ENCODE data around the gene TMEM89.

Gene TMEM89

DNA sequence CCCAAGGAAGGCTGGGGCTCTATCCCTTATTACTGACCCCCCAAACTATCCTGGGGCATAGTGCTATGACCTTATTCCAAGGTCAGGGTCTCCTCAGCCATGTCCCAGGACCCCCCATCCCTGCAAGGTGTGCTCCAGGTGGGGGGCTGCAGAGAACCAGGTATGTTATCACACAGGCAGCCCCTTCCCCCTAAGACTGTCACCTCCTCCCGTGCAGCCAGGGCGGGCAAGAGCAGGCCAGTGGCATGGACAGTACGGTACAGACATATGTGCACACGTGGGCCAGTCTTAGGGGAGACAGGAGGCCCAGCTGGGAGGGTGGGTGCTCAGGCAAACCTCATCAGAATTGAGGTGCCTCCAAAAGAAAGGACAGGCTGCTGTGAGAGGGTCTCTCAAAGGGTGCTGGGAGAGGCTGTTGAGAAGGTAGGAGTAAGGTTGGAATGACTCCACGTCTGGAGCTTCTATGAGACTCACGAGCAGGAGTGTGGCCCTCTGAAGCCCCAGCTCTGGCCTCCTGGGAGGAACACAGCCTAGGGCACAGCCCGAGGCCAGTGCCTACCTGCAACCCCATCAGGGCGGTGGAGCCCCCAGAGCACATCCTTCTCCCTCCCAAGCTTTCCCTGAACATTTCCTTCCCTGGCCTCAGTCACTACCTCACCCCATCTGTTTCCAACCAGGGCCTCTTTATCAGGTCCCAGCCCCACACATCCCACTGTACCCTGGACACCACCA lies 24.7 kb downstream of the TMEM89 start:
- TF ChIP-seq, protein P1, sequence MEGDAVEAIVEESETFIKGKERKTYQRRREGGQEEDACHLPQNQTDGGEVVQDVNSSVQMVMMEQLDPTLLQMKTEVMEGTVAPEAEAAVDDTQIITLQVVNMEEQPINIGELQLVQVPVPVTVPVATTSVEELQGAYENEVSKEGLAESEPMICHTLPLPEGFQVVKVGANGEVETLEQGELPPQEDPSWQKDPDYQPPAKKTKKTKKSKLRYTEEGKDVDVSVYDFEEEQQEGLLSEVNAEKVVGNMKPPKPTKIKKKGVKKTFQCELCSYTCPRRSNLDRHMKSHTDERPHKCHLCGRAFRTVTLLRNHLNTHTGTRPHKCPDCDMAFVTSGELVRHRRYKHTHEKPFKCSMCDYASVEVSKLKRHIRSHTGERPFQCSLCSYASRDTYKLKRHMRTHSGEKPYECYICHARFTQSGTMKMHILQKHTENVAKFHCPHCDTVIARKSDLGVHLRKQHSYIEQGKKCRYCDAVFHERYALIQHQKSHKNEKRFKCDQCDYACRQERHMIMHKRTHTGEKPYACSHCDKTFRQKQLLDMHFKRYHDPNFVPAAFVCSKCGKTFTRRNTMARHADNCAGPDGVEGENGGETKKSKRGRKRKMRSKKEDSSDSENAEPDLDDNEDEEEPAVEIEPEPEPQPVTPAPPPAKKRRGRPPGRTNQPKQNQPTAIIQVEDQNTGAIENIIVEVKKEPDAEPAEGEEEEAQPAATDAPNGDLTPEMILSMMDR (IDR thresholded peaks at IDR 0.05; ENCODE audit: low read depth, low read length, missing control alignments), result no peak
- no peak for DNase-seq (ENCODE audit: low read depth)
- in situ Hi-C loops (cut with HindIII; ENCODE audit: low sequenced_read_pairs), result no loop called here
- H3K4me3 ChIP-seq (ENCODE audit: low read depth, low read length), result no peak overlapping the region

DNA sequence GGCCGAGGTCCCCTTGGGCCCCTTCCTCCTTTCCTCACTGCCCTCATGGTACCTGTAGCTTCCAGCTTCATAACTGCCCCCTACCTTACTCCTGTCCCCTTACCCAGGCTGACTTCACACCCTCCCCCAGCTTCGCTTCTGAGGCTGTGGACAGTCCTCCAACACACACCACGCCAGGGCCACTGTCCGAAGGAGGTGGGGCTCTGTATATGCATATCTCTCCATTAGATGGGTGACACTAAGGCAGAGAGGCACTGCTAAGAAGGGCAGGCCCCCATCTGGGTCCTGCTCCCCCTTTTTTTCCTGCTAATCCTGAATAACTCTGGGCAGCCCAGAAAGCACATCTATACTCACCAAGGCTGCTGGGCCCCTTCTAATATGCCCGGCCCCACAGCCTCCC lies 25.4 kb downstream of the TMEM89 start:
- DNase-seq (ENCODE audit: low read depth), result no peak
- TF ChIP-seq, protein P1 (IDR thresholded peaks at IDR 0.05; ENCODE audit: low read depth, low read length, missing control alignments), result no peak
- in situ Hi-C loops (cut with HindIII; ENCODE audit: low sequenced_read_pairs), result no loop called here
- no peak overlapping the region for H3K4me3 ChIP-seq (ENCODE audit: low read depth, low read length)

DNA sequence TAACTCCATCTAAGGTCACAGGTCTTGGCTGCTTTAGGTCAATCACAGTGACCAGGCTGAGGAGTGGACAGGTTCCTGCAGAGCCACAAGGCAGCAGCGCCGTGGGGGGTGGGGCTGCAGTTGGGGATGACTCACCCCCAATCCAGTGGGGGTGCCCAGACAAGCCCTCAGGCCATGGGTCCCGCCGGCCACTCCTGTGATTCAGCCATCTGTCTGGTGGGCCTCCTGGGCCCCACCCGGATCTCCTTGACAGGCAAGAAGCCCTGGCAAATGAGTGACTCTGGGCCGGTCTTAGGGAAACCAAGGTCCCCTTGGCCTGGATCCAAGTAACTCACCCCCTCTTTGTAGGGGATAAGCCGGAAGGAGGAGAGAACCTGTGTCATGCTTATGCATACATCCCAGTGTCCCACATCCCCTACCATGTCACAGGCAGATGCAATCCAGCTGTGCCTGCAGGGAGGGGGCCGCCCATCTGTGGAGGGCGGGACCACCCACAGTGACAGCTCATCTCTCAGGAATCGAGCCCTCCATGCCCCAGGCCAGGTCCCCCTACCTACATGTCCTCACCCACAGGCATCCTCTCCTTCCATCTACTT lies 25.9 kb downstream of the TMEM89 start:
- TF ChIP-seq, protein P1 (IDR thresholded peaks at IDR 0.05; ENCODE audit: low read depth, low read length, missing control alignments), result no peak
- peak; percentile 15 for DNase-seq (ENCODE audit: low read depth)
- H3K4me3 ChIP-seq (ENCODE audit: low read depth, low read length), result peak overlapping the region; percentile 35
- in situ Hi-C loops (cut with HindIII; ENCODE audit: low sequenced_read_pairs), result no loop called here

DNA sequence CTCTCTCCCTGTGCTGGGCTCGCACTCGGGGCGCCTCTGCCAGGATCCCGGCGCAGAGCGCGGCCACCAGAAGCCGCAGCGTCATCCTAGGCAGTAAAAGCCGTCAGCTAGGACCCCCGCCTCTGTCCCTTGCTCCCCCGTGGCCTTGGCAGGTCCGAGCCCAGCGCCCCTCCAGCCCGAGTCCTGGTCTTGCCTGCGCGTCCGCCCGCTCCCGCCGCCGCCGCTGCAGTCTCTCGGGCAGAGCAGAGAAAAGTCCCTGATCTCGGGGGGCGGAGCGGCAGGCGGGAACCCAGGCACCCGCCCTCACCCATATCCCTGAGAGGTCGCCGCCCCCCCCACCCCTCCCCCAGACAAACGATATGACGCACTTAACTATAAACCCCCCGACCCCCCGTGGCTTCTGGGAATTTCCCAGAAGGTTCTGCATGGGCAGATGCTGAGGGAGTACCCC lies 26.5 kb downstream of the TMEM89 start, which contains the start of gene COL7A1:
Gene COL7A1, minus strand, starts transcription at position 255 of the 451 bp plus-strand sequence. Its CDS starts 170 bp downstream, at position 85.
- in situ Hi-C loops (cut with HindIII; ENCODE audit: low sequenced_read_pairs), result no loop called here
- DNase-seq (ENCODE audit: low read depth), result no peak
- TF ChIP-seq, protein P1 (IDR thresholded peaks at IDR 0.05; ENCODE audit: low read depth, low read length, missing control alignments), result no peak
- peak within 1 kb of the TSS; percentile 35 for H3K4me3 ChIP-seq (ENCODE audit: low read depth, low read length)

DNA sequence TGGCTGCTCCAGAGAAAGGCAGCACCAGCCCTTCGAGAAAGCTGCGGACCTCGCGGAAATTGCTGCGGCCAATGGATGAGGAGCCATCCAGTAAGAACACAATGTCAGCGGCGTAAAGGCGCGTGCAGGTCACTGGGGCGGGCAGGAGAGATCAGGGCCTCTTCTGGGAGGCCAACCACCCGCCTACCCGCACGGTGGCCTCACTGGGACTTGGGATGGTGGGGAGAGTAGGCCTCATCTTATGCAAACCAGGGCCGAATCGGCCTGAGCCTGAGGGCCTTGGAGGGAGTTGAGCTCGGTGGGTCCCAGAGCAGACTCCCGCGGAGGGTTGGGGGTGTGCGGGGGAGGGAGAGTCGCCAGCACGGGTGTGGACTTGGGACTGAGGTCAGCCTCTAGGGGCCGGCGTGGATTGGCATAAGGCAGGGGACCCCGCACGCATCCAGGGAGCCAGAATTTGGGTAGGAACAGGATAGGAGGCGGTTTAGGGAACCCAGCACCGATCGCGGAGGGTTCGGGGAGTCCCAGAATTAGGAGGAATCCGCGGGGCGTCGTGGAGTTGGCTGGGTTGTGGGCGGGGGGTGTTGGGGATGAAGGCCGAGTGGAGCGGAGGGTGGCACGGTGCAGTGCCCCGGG lies 27.0 kb downstream of the TMEM89 start:
- TF ChIP-seq, protein P1 (IDR thresholded peaks at IDR 0.05; ENCODE audit: low read depth, low read length, missing control alignments), result no peak
- in situ Hi-C loops (cut with HindIII; ENCODE audit: low sequenced_read_pairs), result no loop called here
- peak overlapping the region; percentile 35 for H3K4me3 ChIP-seq (ENCODE audit: low read depth, low read length)
- DNase-seq (ENCODE audit: low read depth), result no peak

DNA sequence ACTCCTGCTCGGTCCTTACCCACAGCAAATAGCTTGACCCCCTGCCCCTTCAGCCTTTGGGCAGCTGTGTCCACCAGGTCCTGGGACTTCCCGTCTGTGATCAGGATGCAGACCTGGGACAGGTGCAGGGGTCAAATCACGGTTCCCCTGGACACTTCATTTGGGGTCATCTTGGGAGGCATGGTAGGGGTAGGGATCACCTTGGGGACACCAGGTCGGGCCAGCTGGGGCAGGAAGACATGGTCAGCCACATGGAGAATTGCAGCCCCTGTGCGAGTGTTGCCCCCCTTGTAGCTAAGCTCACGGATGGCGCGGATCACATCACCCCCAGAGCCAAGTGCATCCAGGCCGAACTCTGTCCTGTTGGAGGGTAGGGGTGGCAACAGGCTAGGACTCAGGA lies 28.2 kb downstream of the TMEM89 start:
- no peak for DNase-seq (ENCODE audit: low read depth)
- TF ChIP-seq, protein P1 (IDR thresholded peaks at IDR 0.05; ENCODE audit: low read depth, low read length, missing control alignments), result no peak
- H3K4me3 ChIP-seq (ENCODE audit: low read depth, low read length), result no peak overlapping the region
- in situ Hi-C loops (cut with HindIII; ENCODE audit: low sequenced_read_pairs), result no loop called here
